Stimulated activated naive CD8-positive, alpha-beta T cell treated with anti-CD3 and anti-CD28 coated beads, Interleukin-15, Interleukin-2, amounts not matched to agents 100 U/mL and 50 U/mL, for 24 hours (primary cell): Measurements from ENCODE around the gene SCYL1.

Experiments used
- ATAC-seq: fragments of 150-1000 bp; cut with Tn5 transposase; one replicate; pipeline ENCODE4 v1.10.0; 2021
- DNase-seq: peaks from one replicate; pipeline ENCODE4 v3.0.0; 2021

SCYL1 gene

GRCh38 chr11:65537296-65537597 is 12.4 kb downstream of the SCYL1 start:
- ATAC-seq: no peak
- DNase-seq: no peak

GRCh38 chr11:65537620-65538231 is 12.8 kb downstream of the SCYL1 start:
- ATAC-seq (no peak), DNase-seq (no peak)

- ATAC-seq (no peak), DNase-seq (peak; percentile 5)
Measured at GRCh38 chr11:65538232-65538914, 13.5 kb downstream of the SCYL1 start.

GRCh38 chr11:65538915-65539743 is 14.2 kb downstream of the SCYL1 start:
- DNase-seq (no peak), ATAC-seq (no peak)

DNA sequence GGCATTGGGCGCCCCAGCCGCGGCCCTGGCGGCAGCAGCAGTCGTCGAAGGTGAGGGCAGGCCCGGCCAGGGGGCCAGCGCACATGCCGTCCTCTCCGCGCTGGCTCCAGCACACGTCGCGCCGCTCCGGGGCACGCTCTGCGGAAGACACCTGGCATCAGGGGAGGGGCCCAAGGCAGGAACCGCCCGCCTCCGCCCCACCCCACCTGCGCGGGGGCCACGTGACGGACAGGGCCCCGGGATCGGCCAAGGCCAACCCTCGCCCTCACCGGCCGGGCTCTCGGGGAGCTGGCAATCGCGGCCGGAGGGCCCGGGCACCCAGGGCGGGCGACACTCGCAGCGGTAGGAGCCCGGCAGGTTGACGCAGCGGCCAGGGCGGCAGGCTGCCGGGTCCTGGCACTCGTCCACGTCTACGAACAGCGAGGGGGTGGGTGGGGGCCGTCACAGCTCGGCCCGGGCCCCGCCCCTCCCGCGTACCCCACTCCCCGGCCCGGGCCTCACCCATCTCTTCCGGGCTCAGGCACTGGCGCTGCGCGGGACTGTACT is 14.9 kb downstream of the SCYL1 start:
- DNase-seq: no peak

GRCh38 chr11:65540290-65541092 is 15.6 kb downstream of the SCYL1 start:
- ATAC-seq: peak; percentile 90
- DNase-seq: peak; percentile 96

More for the DNA sequence above, 14.9 kb downstream of the SCYL1 start:
- ATAC-seq: peak; percentile 73

- DNase-seq (no peak), ATAC-seq (no peak)
Measured at GRCh38 chr11:65541093-65541982, 16.5 kb downstream of the SCYL1 start.

- ATAC-seq (no peak), DNase-seq (no peak)
Measured at GRCh38 chr11:65542738-65543390, 18.0 kb downstream of the SCYL1 start.

DNA sequence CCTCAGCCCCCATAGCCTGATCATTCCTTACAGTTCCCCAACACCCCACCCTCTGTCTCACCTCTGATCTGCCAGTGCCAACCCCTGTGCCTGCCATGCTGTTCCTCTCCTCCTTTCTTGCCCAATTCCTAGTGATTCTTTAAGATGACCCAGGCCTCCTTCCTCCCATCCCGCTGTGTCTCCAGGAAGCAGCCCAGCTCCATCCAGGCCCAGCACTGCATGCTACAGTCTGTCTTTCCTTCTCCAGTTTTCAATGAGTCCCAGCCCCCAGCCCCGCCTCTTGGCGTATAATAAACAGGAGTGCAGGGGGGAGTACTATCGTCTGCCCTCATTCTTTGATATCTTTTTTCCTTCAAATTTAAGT is 21.0 kb downstream of the SCYL1 start:
- DNase-seq: no peak
- ATAC-seq: no peak

GRCh38 chr11:65546217-65546958 is 21.5 kb downstream of the SCYL1 start:
- ATAC-seq (peak; percentile 85), DNase-seq (peak; percentile 99)

DNA sequence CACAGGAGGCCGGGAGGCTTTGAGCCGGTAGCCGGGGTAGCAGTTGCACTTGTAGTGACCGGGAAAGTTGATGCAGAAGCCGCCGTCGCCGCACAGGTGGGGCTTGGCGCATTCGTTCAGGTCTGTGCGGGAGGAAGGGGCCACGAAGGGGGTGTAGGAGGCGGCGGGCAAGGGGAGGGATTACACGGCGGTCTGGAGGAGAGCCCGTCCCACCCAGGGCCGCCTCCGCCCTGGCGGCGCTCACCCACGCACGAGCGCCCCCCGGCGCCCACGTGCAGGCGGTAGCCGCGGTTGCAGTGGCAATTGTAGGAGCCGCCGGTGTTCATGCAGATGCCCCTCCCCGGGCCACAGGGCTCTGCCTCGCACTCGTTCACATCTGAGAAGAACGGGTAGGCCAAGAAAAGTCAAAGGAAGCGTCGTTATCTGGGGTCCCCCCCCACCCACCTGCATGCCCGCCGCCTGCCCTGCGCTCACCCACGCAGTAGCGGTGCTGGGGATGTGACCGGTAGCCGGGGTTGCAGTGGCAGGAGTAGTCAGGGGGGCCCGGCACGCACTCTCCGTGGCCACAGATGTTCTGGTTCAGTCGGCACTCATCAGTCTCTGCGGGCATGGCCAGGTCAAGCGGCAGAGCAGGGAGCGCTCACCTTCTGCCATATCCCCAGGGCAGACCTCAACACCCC is 22.7 kb downstream of the SCYL1 start:
- ATAC-seq (no peak), DNase-seq (no peak)

- DNase-seq (no peak), ATAC-seq (no peak)
Measured at GRCh38 chr11:65548395-65548794, 23.5 kb downstream of the SCYL1 start.

DNA sequence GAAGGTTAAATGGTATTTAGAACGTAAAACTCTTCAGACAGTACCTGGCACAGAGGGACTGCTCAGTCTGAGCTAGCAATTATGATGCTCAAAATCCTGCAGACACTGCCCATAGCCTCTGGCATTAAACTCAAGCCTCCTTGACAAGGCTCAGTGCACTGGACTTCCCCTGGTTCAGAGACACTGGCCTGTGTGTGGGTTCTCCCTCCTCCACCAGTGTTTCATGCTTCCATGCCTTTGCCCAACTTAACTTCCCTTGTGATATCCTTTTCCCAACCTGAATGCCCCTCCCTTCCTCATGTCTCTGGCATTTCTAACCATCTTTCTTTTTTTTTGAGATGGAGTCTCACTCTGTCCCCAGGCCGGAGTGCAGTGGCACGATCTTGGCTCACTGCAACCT is 24.2 kb downstream of the SCYL1 start:
- no peak for ATAC-seq
- DNase-seq: no peak

- DNase-seq (peak; percentile 79), ATAC-seq (peak; percentile 54)
Measured at GRCh38 chr11:65551572-65552387, 26.9 kb downstream of the SCYL1 start.

DNA sequence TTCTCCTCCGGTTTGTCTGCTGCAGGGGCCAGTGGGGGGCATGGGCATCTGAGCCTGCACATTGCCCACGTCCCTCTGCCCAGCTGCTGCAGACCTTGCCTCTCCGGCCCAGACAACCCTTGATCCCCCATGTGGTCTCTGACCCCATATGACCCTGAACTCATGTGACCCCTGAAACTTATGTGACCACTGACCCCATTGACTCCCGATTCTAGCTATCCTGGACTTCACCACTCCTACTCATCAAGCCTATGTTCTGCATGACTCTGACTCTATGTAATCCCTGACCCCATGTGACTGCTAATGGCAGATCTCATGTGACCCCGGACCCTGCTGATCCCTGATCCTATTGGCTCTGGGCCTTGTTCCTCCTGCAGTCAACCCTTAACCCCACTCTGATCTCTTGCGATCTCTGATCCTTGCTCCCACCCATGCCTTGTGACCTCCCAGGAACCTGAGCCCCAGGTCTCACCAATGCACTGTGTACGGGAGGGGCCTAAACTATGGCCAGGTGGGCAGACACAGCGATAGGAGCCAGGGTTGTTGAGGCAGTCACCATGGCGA is 27.6 kb downstream of the SCYL1 start:
- ATAC-seq: no peak

GRCh38 chr11:65553301-65554001 is 28.6 kb downstream of the SCYL1 start:
- peak; percentile 67 for DNase-seq
- ATAC-seq: peak; percentile 38

More for the DNA sequence above, 27.6 kb downstream of the SCYL1 start:
- no peak for DNase-seq

GRCh38 chr11:65554057-65554818 is 29.4 kb downstream of the SCYL1 start:
- DNase-seq (no peak), ATAC-seq (no peak)
